ENCODE data around the gene LPO.

GRCh38 chr17:58207451-58207850 is 30.9 kb upstream of the LPO start:
- TF ChIP-seq CTCF (IDR thresholded peaks at IDR 0.05; ENCODE audit: poor library complexity) (no peak), EZH2phosphoT487 (IDR thresholded peaks at IDR 0.05; ENCODE audit: low read depth, severe bottlenecking, unreplicated experiment) (no peak), EZH2 (IDR thresholded peaks at IDR 0.05; ENCODE audit: borderline replicate concordance) (no peak)

All from hepatocyte (in vitro differentiated cells).